Trophoblast cell (in vitro differentiated cells and primary cell): ENCODE data around the gene ABTB2.

Source experiments
- DNase-seq, 2 donors: peaks; one replicate each; pipeline ENCODE4 v3.0.0-alpha.2; 2016
- H2AFZ ChIP-seq: 2 replicates; pipeline ENCODE4 v1.6.1; 2013; ENCODE audit warnings: low read length, moderate library complexity, mild to moderate bottlenecking; ENCODE audit not compliant: insufficient read depth, poor library complexity
- H2AK5ac ChIP-seq: 2 replicates; pipeline ENCODE4 v1.6.1; 2013; ENCODE audit warnings: mild to moderate bottlenecking, low read length
- H2BK120ac ChIP-seq: 2 replicates; pipeline ENCODE4 v1.6.1; 2013; ENCODE audit warnings: low read length, mild to moderate bottlenecking, moderate library complexity; ENCODE audit not compliant: insufficient read depth, poor library complexity
- H2BK12ac ChIP-seq: 2 replicates; pipeline ENCODE4 v1.6.1; 2013; ENCODE audit warnings: mild to moderate bottlenecking, low read length, moderate library complexity
- H2BK5ac ChIP-seq: 2 replicates; pipeline ENCODE4 v1.6.1; 2013; ENCODE audit warnings: low read length, low read depth, moderate library complexity, mild to moderate bottlenecking; ENCODE audit not compliant: poor library complexity
- H3K14ac ChIP-seq: 2 replicates; pipeline ENCODE4 v1.6.1; 2013; ENCODE audit warnings: mild to moderate bottlenecking, low read length
- H3K18ac ChIP-seq: 2 replicates; pipeline ENCODE4 v1.6.1; 2013; ENCODE audit warnings: mild to moderate bottlenecking, low read length
- H3K23ac ChIP-seq: 2 replicates; pipeline ENCODE4 v1.6.1; 2013; ENCODE audit warnings: low read length
- H3K27ac ChIP-seq: 2 replicates; pipeline ENCODE4 v1.5.1; 2013; ENCODE audit warnings: low read depth, mild to moderate bottlenecking, inconsistent platforms, low read length, moderate library complexity
- H3K27me3 ChIP-seq: 2 replicates; pipeline ENCODE4 v1.6.1; 2013; ENCODE audit warnings: inconsistent platforms, mild to moderate bottlenecking, low read length, moderate library complexity; ENCODE audit not compliant: insufficient read depth
- H3K36me3 ChIP-seq, 2 experiments: 1 replicate in 1 of 2; 2 replicates in 1 of 2; pipeline ENCODE4 v1.6.1; 2013; ENCODE audit warnings: low read length in 2 of 2, mild to moderate bottlenecking in 2 of 2, moderate library complexity in 1 of 2; ENCODE audit not compliant: insufficient read depth in 2 of 2, control insufficient read depth in 1 of 2
- H3K4ac ChIP-seq: 2 replicates; pipeline ENCODE4 v1.6.1; 2013; ENCODE audit warnings: low read depth, mild to moderate bottlenecking, low read length, moderate library complexity
- H3K4me1 ChIP-seq, 2 experiments: 1 replicate in 1 of 2; 2 replicates in 1 of 2; pipeline ENCODE4 v1.6.1; 2013; ENCODE audit warnings: low read length in 2 of 2, mild to moderate bottlenecking in 2 of 2, moderate library complexity in 1 of 2; ENCODE audit not compliant: insufficient read depth in 2 of 2, control insufficient read depth in 1 of 2
- H3K4me2 ChIP-seq: 2 replicates; pipeline ENCODE4 v1.6.1; 2013; ENCODE audit warnings: inconsistent platforms, mild to moderate bottlenecking, low read length, moderate library complexity
- H3K4me3 ChIP-seq: 2 replicates; pipeline ENCODE4 v1.5.1; 2013; ENCODE audit warnings: mild to moderate bottlenecking, low read depth, low read length, inconsistent platforms
- H3K79me1 ChIP-seq: one replicate; pipeline ENCODE4 v1.6.1; 2013; ENCODE audit warnings: low read length
- H3K79me2 ChIP-seq: 2 replicates; pipeline ENCODE4 v1.6.1; 2013; ENCODE audit warnings: low read length, mild to moderate bottlenecking; ENCODE audit not compliant: control insufficient read depth, insufficient read depth, poor library complexity
- H3K9ac ChIP-seq: 2 replicates; pipeline ENCODE4 v1.6.1; 2013; ENCODE audit warnings: mild to moderate bottlenecking, low read length
- H3K9me3 ChIP-seq: 2 replicates; pipeline ENCODE4 v1.6.1; 2013; ENCODE audit warnings: low read depth, mild to moderate bottlenecking, control low read depth, inconsistent platforms, low read length; ENCODE audit not compliant: insufficient read depth
- H4K12ac ChIP-seq: 2 replicates; pipeline ENCODE4 v1.6.1; 2013; ENCODE audit warnings: low read depth, mild to moderate bottlenecking, low read length, moderate library complexity
- H4K8ac ChIP-seq: 2 replicates; pipeline ENCODE4 v1.6.1; 2013; ENCODE audit warnings: low read depth, mild to moderate bottlenecking, low read length, moderate library complexity
- H4K91ac ChIP-seq: one replicate; pipeline ENCODE4 v1.6.1; 2013; ENCODE audit warnings: low read depth, mild to moderate bottlenecking, low read length, moderate library complexity
- WGBS: extraction: QIAGEN DNeasy Blood & Tissue Kit; methylation state at CpG from one replicate; pipeline ENCODE4 v1.1.7; 2013; ENCODE audit warnings: missing lambda C conversion rate; ENCODE audit not compliant: insufficient read length, insufficient coverage; ENCODE audit errors: extremely low coverage; 5-methylcytosine and 5-hydroxymethylcytosine counted together

The ABTB2 gene

DNA sequence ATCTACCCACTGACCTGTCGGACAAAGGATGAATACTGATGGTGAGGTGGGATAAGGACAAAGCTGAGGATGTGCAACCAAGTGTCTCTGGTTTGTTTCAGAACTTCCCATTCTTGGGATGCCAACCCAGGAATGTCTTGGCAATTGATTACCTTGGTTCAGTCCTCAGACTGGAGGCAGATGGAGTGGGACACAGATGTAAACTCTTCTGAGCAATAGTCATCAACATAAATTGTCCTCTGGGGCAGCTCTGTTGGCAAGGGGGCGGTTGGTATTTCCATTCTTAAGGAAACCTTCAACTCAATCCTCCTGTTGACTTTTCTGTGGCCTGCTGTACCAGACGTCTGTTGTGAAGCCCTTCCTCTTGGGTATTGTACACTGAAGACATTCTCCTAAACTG, 6.8 kb downstream of the ABTB2 start:
- peaks cover 3 to 12% of the 10 kb centered on the region in 2 experiments for H3K4me1 ChIP-seq
- H3K18ac ChIP-seq, result no peak overlapping the region
- no peak overlapping the region for H3K4me3 ChIP-seq
- no peaks in the 10 kb centered on the region for H3K36me3 ChIP-seq
- H3K9ac ChIP-seq, result no peak overlapping the region
- H3K23ac ChIP-seq, result no peak overlapping the region
- no peak for DNase-seq
- no peak overlapping the region for H3K14ac ChIP-seq
- no peak overlapping the region for H2BK5ac ChIP-seq
- H3K4me2 ChIP-seq, result no peak overlapping the region
- H2AFZ ChIP-seq, result no peak overlapping the region
- H4K8ac ChIP-seq, result no peak overlapping the region
- no peak overlapping the region for H2BK12ac ChIP-seq
- H3K27ac ChIP-seq, result no peak overlapping the region
- H3K79me2 ChIP-seq, result peaks cover 1% of the 10 kb centered on the region
- no peak overlapping the region for H3K4ac ChIP-seq
- H3K27me3 ChIP-seq, result peaks cover 7% of the 10 kb centered on the region
- WGBS, result no CpG with 5 or more reads among the region's 3 CpGs
- no peak overlapping the region for H4K91ac ChIP-seq
- H3K9me3 ChIP-seq, result no peaks in the 10 kb centered on the region
- H4K12ac ChIP-seq, result no peak overlapping the region
- H2BK120ac ChIP-seq, result no peak overlapping the region
- no peak overlapping the region for H2AK5ac ChIP-seq
- H3K79me1 ChIP-seq, result no peaks in the 10 kb centered on the region

DNA sequence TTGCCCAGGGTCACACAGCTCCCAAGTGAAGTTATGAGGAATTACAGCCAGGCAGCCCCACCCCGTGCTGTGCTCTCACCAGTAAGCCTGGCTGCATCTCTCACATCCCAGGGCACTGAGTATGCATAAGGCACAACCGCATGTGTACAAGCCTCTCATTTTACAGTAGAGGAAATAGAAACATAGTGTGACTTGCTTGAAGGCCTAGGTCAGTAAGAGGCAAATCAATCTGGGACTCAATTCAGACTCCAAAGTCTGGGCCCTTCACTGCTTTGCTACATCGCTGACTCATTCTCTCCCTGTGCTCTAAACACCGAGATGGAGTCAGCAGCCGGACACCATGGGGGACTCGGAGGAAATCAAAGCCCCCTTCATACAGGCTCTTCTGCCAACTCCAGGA, 7.9 kb downstream of the ABTB2 start:
- Histone ChIP-seq H2BK5ac (no peak overlapping the region), H4K12ac (no peak overlapping the region), H3K4me1 (peaks cover 12 to 19% of the 10 kb centered on the region in 2 experiments), H3K4ac (no peak overlapping the region), H3K79me2 (peaks cover 3% of the 10 kb centered on the region), H3K18ac (no peak overlapping the region), H2BK12ac (no peak overlapping the region), H2AK5ac (no peak overlapping the region), H3K27me3 (no peaks in the 10 kb centered on the region), H3K4me3 (no peak overlapping the region), H3K23ac (no peak overlapping the region), H4K91ac (no peak overlapping the region), H2AFZ (no peak overlapping the region), H3K79me1 (peaks cover 2% of the 10 kb centered on the region), H4K8ac (no peak overlapping the region), H2BK120ac (no peak overlapping the region), H3K9ac (no peak overlapping the region), H3K27ac (no peak overlapping the region), H3K14ac (no peak overlapping the region), H3K36me3 (no peaks in the 10 kb centered on the region), H3K9me3 (no peaks in the 10 kb centered on the region), H3K4me2 (no peak overlapping the region)
- no peak for DNase-seq
- WGBS, result no CpG with 5 or more reads among the region's 6 CpGs

DNA sequence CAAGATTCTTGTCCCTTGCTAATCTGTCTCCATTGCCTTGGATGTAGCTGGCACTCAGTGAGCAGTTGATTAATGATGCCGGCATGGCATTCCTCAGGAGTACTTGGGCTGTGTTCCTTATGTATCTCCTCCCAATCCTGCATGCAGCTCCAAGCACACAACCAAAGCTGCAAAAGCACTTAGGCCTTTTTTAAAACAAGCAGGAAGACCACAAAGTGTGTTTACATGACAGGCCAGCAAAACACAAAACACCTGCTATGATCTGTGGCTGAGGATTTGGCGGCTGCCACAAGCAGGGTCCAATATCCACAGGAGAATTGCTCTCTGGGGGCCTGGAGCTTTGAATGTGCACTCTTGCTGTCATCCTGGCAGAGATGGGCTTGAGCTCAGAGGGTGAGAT, 8.9 kb downstream of the ABTB2 start:
- H4K91ac ChIP-seq, result no peak overlapping the region
- H4K12ac ChIP-seq, result no peak overlapping the region
- no peak overlapping the region for H3K9ac ChIP-seq
- H3K23ac ChIP-seq, result no peak overlapping the region
- H2AK5ac ChIP-seq, result no peak overlapping the region
- peaks cover 3% of the 10 kb centered on the region for H3K79me2 ChIP-seq
- H3K27ac ChIP-seq, result no peak overlapping the region
- no CpG with 5 or more reads among the region's 2 CpGs for WGBS
- H3K36me3 ChIP-seq, result no peaks in the 10 kb centered on the region
- no peaks in the 10 kb centered on the region for H3K27me3 ChIP-seq
- peaks cover 12 to 21% of the 10 kb centered on the region in 2 experiments for H3K4me1 ChIP-seq
- H2BK5ac ChIP-seq, result no peak overlapping the region
- H3K18ac ChIP-seq, result no peak overlapping the region
- DNase-seq, result no peak
- H2BK120ac ChIP-seq, result no peak overlapping the region
- no peak overlapping the region for H3K4me3 ChIP-seq
- no peak overlapping the region for H3K4ac ChIP-seq
- peaks cover 2% of the 10 kb centered on the region for H3K79me1 ChIP-seq
- no peak overlapping the region for H3K4me2 ChIP-seq
- no peaks in the 10 kb centered on the region for H3K9me3 ChIP-seq
- H3K14ac ChIP-seq, result no peak overlapping the region
- no peak overlapping the region for H2AFZ ChIP-seq
- H2BK12ac ChIP-seq, result no peak overlapping the region
- H4K8ac ChIP-seq, result no peak overlapping the region

DNA sequence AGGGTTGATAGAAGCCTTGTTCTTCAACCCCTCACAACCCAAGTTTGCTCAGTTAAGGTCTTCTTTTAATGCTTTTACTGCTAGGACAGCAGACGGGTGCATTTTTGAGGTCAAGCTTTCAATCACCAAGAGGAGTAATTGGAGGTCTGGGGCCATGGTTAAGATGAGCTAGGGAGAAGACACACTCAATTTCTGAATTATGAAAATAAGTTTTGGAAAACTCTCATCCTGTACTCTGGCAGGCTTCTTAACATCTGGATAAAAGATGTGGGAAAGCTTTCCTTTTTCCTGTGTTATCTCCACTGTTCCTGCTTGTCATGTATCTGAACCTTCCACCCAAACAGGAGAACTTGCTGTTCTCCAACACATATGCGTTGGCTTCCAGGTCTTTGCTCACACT, 9.7 kb downstream of the ABTB2 start:
- H3K14ac ChIP-seq, result no peak overlapping the region
- peaks cover 2% of the 10 kb centered on the region for H3K79me1 ChIP-seq
- H2BK12ac ChIP-seq, result no peak overlapping the region
- H2AFZ ChIP-seq, result no peak overlapping the region
- H3K27me3 ChIP-seq, result no peaks in the 10 kb centered on the region
- peak overlapping the region; percentile 8 for H3K23ac ChIP-seq
- H2BK120ac ChIP-seq, result no peak overlapping the region
- H3K4ac ChIP-seq, result no peak overlapping the region
- H2AK5ac ChIP-seq, result no peak overlapping the region
- WGBS, result no CpG with 5 or more reads among the region's 2 CpGs
- no peaks in the 10 kb centered on the region for H3K36me3 ChIP-seq
- H3K4me2 ChIP-seq, result no peak overlapping the region
- H3K27ac ChIP-seq, result no peak overlapping the region
- no peak overlapping the region for H4K91ac ChIP-seq
- no peaks in the 10 kb centered on the region for H3K9me3 ChIP-seq
- peaks cover 3% of the 10 kb centered on the region for H3K79me2 ChIP-seq
- H3K18ac ChIP-seq, result no peak overlapping the region
- no peak overlapping the region for H2BK5ac ChIP-seq
- no peak for DNase-seq
- H3K9ac ChIP-seq, result no peak overlapping the region
- no peak overlapping the region for H4K8ac ChIP-seq
- no peak overlapping the region for H4K12ac ChIP-seq
- H3K4me1 ChIP-seq, result peaks cover 12 to 21% of the 10 kb centered on the region in 2 experiments
- no peak overlapping the region for H3K4me3 ChIP-seq
